HK-2 (cell line): Measurements from ENCODE around the gene CALML6.
"Not testable (repeated sequence)": the region's sequence is repeated elsewhere in the genome, so short reads cannot be mapped to it uniquely, and the experiment has no call there.

ENCODE experiments used
- DNase-seq: peaks from one replicate; pipeline ENCODE4 v3.0.0-alpha.2; 2018; ENCODE audit not compliant: unreplicated experiment

CALML6 gene, protein sequence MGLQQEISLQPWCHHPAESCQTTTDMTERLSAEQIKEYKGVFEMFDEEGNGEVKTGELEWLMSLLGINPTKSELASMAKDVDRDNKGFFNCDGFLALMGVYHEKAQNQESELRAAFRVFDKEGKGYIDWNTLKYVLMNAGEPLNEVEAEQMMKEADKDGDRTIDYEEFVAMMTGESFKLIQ

DNA sequence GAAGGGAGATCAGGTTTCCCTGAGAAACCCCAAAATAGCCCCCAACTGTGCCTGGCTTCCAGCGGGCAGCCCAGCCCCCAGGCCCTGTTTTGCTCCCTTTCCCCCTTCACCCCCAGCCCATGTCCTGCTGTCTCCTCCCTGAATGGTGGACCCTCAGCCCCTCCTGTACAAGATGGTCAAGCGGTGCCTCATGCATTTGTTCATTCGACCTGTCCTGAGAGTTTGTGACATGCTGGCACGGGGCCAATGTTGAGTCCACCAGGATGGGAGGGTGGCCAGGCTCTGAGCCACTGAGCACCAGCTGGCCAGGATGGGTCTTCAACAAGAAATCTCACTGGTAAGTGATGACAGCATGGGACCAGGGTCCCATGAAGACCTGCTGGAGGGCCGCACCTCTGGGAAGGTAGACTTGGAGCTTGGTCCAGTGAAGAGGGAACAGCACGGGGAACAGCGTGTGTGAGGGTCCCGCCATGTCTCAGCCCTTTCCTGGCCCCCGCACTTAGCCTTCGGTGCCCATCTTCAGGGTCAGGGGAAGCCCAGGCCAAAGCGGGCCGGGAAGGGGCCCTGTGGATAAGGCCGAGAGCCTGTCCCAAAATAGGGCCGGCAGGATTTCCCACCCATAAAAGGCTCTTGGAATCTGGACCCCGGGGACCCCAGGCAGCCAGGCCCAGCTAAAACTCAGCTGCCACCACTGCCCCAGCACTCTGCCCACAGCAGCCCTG, at the start of gene CALML6:
Gene CALML6 (plus strand): TSS at position 290 of the 722 bp plus-strand sequence. CDS start 21 bp downstream, at position 311.
- no peak for DNase-seq

DNA sequence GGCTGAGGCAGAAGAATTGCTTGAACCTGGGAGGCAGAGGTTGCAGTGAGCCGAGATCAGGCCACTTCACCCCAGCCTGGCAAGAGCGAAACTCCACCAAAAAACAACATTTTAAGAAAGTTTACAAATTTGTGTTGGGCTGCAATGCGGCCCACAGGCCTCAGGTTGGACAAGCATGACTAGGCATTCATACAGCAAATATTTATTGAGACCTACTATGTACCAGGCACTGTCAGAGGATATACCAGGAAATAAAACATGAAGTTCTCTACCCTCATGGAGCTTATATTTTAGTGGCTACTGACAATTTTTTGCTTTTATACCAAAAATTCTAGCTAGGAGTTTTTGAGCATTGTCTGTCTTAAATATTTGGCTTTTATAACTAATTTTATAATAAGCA, 47.9 kb upstream of the CALML6 start:
- DNase-seq, result no peak

DNA sequence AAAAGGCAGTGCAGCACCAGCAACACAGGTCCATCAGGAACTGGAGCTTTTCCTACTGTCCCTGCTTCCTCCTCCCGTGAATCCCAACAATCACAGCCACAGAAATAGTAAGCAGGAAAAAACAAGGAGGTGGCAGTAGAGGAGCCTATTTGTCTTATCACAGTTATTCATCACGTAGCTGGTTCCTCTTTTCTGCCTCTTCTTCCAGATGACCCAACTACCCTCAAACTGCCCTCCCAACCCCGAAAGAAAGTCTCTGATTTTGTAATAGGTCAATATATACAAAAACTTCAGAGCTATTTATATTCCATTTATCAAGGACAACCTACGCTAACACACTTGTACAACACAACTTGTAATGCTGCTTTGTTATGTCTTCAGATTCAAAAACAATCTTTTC, 45.6 kb upstream of the CALML6 start:
- no peak for DNase-seq

DNA sequence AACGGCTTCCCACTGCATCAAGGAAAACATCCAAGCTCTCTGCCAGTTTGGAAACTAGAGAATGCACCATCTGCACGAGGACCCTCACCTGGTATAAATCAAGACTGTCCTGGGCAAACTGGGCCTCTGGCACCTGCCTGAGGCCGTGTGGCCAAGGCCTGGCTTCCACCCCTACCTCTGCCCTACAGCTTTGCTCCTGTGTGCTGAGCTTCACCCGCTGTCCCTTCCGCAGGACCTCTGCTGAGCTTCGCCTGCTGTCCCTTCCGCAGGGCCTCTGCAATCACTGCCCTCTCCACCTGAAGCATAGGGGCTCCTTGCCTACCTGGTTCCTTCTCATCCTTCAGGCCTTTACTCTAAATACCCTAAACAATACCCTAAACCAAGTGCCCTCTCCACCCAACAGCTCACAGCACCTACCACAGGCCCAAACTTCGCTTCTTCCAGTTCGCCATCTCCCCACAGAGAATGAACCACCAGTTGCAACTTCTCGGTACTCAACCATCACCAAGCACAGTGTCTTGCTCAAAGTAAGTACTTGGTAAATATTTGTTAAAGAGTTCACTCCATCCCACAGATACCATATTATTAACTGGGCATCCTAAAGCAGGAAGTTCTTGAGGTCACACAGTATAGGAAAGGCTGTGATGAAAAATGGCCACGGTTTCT, 42.6 kb upstream of the CALML6 start:
- no peak for DNase-seq

DNA sequence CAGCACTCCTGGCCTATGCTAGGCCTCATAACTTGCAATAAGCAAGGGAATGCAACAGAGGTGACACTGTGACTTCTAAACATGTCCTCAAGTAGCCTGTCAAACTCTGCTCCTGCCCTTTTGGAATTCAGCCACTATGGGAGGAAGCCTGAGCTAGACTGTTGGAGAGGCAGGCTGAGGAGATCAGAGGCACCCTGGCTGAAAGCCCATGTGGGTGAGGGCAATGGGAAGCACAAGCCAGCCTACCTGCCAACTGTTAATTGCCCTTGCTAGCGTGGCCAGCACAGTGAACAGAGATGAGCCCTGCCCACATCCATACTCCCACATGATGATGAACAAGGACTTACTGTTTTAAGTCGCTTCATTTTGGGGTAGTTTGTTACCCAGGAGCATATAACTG, 41.9 kb upstream of the CALML6 start:
- no peak for DNase-seq

DNA sequence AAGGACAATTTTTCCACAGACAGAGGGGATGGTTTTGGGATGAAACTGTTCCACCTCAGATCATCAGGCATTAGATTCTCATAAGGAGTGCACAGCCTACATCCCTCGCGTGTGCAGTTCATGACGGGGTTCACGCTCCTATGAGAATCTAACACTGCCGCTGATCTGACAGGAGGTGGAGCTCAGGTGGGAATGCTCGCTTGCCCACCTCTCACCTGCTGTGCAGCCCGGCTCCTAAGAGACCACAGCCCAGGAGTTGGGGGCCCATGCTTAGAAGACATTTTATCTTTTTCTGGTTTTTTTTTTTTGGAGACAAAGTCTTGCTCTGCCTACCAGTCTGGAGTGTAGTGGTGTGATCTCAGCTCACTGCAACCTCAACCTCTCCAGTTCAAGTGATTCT, 40.2 kb upstream of the CALML6 start:
- DNase-seq, result no peak

DNA sequence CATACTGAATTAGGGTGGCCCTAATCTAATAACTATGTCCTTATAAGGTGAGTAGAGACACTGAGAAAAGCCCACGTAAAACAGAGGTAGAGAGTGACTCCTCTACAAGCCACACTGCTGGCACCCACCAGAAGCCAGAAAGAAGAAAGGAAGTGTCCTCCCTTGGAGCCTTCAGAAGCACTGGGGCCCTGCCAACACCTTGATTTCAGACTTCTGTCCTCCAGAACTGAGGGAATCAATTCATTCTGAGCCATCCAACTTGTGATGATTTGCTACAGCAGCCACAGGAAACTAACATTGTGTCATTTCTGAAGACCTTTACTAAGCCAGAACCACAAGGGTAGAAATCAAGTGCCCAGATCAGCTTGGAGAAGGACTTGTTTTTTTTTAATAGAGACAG, 39.1 kb upstream of the CALML6 start:
- DNase-seq, result no peak

DNA sequence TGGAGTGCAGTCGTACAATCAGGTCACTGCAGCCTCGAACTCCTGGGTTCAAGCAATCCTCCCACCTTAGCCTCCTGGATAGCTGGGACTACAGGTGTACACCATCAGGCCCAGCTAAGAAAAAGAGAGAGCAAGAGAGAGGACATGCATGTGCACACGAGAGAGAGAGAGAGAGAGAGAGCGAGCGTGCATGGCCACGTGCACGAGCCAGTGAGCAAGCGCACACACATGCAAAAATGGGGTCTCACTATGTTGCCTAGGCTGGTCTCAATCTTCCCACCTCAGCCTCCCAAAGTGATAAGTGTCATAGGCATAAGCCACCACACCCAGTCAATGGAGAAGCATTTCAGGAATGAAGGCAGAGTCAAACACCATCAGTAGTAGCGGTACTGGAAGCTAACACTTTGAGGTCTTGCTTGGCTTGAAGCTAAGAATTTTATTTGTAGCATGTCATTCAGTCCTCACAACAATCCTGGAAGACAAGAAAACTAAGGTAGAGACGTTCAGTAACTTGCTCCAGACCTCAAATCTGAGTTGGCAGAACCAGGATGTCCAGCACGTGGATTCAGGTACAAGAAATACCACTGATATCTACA, 38.6 kb upstream of the CALML6 start:
- DNase-seq, result no peak

DNA sequence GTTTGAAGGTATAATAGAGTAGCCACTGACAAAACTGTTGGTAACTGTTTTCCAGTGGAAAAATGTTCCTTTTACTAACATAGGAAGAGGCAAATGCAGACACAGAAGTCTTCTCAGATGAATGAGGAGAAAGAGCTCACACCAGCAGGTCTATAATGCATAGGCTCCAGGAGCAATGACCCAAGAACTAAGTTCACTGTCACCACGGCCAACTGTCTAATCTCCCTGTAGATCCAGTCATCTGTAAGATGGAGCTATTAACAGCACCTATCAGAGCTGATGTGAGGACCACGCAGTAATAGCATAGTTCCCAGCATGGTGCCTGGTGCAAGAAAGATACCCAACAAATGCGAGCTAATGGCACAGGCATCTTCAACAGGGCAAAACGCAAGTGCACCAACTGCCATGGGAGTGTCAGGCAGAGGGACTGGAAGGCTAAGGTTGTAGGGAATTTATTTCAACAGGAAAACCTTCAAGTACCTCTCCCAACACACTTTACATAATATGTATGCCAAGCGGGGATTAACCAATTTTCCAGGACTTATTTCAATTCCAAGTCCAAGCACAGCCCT, 37.1 kb upstream of the CALML6 start:
- no peak for DNase-seq

DNA sequence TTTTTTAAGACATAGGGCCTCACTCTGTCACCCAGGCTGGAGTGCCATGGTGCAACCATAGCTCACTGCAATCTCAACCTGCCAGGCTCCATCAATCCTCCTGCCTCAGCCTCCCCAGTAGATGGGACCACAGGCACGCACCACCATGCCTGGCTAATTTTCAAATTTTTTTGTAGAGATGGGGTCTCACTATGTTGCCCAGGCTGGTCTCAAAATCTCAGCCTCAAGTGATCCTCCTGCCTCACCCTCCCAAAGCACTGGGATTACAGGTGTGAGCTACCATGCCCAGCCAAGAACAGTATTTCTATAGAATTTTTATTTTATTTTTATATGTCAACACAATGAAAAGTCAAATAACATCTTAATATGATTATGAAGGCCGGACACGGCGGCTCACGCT, 35.1 kb upstream of the CALML6 start:
- no peak for DNase-seq

DNA sequence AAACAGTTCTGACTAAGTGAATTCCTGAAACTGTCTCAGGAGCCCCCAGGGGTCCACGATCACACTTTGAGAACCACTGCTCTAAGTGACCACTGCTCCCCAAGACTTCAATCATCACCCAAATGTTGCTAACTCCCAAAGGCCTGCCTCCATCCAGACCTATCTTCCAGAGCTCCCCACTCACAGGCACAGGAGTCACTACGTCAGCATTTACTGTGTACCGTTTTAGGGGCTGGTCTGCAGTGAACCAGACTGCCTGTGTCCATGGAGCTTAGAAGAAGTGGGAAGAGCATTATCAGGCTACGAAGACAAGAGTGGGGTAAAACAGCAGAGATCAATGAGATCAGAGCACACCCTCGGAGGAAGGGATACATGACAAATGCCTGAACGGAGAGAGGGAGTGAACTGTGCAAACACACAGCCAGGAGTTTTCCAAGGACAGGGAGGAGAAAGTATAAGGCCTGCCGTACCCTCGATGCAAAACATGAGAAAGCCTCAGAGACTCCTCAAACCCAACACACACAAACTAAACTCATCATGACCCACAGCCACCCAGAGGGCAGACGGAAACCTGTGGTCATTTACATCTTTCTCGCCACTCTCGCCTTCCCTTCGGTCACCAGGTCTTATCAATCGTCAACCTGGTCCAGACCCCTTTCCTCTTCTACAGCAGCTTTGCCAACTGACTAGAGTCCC, 34.3 kb upstream of the CALML6 start:
- no peak for DNase-seq

DNA sequence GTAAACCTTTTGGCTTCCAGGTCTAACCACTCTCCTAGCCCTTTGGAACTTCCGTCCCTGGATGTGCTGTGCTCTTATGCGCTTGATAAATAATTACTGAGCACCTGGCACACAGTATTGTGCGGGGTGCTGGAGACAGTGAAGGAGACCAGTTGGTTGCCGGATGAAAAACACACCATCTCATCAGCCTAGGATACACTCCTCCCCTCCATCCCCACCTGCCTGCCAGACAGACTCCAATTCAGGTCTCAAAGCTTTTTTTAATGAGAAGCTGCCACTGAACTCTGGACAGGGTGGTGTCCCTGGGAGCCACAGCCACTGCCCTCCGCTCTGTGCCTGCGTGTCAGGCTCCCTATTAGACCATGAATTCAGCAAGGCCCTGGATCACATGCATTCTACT, 33.3 kb upstream of the CALML6 start:
- DNase-seq, result no peak

DNA sequence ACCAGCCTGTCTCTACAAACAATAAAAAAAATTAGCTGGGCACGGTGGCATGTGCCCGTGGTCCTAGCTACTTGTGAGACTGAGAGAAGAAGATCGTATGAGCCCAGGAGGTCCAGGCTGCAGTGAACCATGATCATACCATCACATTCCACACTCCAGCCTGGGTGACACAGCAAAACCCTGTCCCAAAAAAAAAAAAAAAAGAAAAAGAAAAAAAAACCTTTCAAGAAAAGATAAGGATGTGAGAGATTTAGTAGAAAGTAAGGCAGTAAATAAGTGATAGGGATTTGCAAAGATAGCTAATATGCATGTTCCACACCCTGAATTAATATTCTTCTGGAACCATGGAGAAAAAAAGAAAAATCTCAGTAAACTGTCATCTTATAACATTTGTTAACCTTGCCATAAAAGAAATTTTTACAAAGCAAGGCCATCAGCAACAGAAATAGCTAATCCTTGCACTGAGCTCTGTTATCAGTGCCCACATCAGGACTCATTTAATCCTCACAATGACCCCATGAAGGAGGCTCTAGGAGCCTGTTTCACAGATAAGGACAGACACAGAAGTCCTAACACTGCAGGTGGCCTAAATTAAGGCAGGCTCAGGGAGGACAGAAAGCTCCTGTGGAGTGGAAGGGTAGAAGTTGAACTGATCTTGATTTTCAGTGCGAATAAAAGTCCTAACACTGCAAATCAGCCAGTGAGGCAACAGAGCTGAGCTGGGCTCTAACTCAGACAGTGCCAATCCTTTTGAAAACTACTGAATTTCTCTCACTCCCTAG, 31.8 kb upstream of the CALML6 start:
- no peak for DNase-seq

DNA sequence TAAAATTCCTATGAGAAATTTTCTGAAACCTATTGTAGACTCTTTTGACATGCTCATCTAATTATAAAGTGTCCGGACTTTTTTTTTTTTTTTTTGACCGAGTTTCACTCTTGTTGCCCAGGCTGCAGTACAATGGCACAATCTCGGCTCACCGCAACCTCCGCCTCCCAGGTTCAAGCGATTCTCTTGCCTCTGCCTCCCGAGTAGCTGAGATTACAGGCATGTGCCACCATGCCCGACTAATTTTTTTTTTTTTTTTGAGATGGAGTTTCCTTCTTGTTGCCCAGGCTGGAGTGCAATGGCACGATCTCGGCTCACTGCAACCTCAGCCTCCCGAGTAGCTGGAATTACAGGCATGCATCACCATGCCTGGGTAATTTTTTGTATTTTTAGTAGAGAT, 31.2 kb upstream of the CALML6 start:
- not testable (repeated sequence) for DNase-seq

DNA sequence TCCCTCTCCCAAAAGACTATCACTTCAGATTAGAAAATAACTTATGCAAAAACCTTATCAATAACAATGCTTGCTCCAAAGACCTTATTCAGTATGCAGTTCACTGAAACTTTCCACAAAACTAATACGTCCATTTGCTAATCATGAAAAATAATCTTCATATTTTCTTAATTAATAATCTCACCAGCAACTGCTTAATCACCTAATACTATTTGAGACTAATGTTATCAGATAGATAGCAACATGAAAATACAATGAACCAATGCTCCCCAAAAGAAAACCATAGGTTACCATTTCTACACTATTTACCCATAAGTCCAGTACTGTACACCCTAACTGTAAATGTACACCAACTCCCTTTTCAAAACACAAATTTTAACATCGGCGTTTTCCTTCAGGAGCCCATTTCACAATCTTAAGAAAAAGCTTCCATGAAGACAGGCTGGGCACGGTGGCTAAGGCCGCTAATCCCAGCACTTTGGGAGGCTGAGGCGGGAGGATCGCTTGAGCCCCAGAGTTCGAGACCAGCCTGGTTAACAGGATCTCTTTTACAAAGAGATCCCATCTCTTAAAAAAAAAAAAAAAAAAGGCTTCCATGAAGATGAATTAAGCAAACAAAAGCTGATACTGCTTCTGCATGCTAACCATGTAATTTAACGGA, 25.8 kb upstream of the CALML6 start:
- DNase-seq, result no peak

DNA sequence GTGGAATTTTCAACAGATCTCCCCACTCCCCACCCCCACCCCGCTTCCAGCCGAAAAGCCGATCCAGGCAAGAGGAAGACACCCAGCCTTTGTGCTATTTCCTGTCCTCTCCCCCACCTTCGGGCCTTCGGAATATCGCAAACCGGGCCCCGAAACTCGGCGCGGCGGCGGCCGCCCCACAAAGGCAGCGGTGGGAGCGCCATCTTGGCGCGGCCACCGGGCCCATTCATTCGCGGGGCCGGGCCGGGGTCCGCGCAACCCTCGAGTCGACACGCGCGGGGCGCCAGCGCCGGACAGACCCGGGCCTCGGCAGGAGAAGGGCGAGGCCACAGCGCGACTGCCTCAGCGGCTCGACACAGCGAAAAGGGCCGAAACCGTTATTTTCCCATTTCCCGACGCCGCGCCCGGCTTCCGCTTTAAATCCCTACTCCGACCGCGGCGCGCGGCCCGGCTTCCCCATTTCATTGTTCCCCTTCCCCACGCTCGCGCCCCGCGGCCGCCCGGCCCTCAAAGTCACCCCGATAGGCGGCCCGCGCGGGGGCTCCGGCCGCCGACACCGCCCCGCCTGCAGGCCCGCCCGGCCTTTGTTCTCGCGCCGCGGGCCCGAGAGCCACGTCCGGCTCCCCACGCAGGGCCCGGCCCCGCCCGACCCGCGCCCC, 25.1 kb upstream of the CALML6 start:
- peak; percentile 57 for DNase-seq

DNA sequence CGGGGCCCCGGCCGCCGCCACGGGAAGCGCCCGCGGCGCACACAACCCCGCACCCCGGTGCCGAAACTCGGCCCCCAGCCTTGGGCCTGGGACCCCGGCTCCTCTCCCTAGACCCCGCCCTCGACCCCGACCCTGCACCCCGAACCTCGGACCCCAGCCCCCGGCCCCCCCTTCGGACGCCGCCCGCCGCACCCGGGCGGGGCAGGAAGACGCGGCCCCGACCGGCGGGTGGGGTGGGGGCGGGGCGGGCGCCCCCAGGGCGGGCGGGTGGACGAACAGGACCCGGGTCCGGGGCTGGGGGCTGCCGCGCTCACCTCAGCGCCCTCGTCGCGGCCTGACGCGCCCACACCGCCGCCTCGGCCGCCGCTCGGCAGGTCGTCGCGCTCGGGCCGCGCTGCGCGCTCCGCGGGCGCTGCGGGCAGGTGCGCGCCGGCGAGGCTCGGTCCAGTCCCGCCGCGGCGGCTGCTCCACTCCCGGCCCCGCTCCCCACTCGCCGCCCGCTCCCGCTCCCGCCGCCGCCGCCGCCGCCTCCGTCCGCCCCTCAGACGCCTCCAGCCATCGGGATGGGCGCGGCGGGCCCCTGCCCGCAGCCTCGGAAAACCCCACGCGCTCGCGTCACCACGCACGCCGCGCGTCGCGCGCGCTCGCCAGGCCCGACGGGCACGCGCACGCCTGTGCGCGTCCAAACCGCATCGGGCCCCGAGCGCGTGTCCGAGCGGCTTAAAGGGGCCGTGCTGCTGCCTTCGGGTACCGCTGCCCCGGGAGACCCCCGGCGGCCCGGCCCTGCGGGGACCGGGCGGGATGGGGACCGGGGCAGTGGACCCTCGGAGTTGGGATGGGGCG, 24.3 kb upstream of the CALML6 start, which contains the start of gene GNB1:
Gene GNB1 (minus strand): TSS at position 582 of the 843 bp plus-strand sequence. CDS start 65,634 bp downstream, outside the sequence.
- peak; percentile 90 for DNase-seq

DNA sequence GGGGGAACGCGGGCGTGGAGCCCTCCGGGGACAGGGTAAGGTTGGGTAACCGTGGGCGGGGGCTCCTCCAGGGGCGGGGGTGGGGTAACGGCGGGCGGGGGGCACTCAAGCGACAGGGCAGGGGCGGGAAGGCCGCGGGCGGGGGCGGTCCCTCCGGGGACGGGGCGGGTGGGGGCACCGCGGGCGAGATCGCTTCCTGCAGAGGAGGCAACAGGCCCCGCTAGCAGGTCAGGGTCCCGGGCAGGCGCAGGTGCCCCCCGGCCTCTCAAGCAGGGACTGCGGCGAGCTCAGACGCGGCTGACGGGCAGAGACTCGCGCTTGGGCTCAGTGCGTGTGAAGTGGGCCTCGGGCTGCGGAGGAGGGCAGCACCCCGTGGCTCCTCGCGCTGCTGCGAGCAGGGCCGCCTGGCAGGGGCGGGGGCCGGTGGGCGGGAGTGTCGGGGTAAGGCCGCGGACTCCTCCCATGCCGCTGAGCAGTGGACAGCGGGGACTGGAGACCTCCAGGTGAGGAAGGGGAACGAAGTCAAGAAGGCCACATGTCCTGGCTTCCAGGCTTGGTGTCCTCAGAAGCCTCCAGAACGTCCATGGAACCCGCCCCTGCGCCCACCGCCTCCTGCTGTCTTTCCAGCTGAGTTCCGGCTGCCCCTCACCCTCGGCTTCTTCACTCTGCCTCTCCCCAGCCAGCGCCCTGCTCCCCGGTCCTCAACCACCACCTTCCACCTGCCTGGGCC, 23.5 kb upstream of the CALML6 start:
- peak; percentile 81 for DNase-seq
